Neural crest cell (in vitro differentiated cells): ENCODE data around the gene GALNT8. TPM values are rescaled to one million over a fixed set of nuclear protein-coding genes. Genes with fewer than 3 reads are reported as not detected.

Experiments used
- DNase-seq: peaks from one replicate; pipeline ENCODE4 v3.0.0; 2021; ENCODE audit warnings: low read depth, mixed read lengths, low spot score
- H3K27ac Mint-ChIP-seq: one replicate; pipeline ENCODE4 v1.8.0; 2021; ENCODE audit warnings: mild to moderate bottlenecking, mixed read lengths; ENCODE audit not compliant: unreplicated experiment
- H3K27me3 Mint-ChIP-seq: 2 replicates; pipeline ENCODE4 v1.8.0; 2021; ENCODE audit warnings: low read depth, mild to moderate bottlenecking, mixed read lengths
- H3K36me3 Mint-ChIP-seq: 2 replicates; pipeline ENCODE4 v1.8.0; 2021; ENCODE audit warnings: low read depth, mild to moderate bottlenecking, mixed read lengths
- H3K4me1 Mint-ChIP-seq: 2 replicates; pipeline ENCODE4 v1.8.0; 2021; ENCODE audit warnings: mixed read lengths
- H3K4me3 Mint-ChIP-seq: one replicate; pipeline ENCODE4 v1.8.0; 2021; ENCODE audit warnings: mild to moderate bottlenecking, mixed read lengths
- H3K9me3 Mint-ChIP-seq: 2 replicates; pipeline ENCODE4 v1.8.0; 2021; ENCODE audit warnings: mixed read lengths
- total RNA-seq: library from RNA; stranded (reverse); gene quantifications from 2 replicates; pipeline ENCODE4 v1.2.1, GENCODE V29; 2021
- TF ChIP-seq, protein P1 (sequence below): fragments of 200-600 bp; sonication (generic); conservative IDR thresholded peaks from 2 replicates; pipeline ENCODE4 v1.5.0; 2021; ENCODE audit warnings: antibody characterized with exemption, mild to moderate bottlenecking

GALNT8 gene
- total RNA-seq, 1 donor from 2014 or later = 7.6 TPM

- H3K9me3 Mint-ChIP-seq = no peaks in the 10 kb centered on the region
- peaks cover 23% of the 10 kb centered on the region for H3K4me1 Mint-ChIP-seq
- DNase-seq = no peak
- H3K27ac Mint-ChIP-seq = no peak overlapping the region
- peaks cover 45% of the 10 kb centered on the region for H3K27me3 Mint-ChIP-seq
- TF ChIP-seq, protein P1, sequence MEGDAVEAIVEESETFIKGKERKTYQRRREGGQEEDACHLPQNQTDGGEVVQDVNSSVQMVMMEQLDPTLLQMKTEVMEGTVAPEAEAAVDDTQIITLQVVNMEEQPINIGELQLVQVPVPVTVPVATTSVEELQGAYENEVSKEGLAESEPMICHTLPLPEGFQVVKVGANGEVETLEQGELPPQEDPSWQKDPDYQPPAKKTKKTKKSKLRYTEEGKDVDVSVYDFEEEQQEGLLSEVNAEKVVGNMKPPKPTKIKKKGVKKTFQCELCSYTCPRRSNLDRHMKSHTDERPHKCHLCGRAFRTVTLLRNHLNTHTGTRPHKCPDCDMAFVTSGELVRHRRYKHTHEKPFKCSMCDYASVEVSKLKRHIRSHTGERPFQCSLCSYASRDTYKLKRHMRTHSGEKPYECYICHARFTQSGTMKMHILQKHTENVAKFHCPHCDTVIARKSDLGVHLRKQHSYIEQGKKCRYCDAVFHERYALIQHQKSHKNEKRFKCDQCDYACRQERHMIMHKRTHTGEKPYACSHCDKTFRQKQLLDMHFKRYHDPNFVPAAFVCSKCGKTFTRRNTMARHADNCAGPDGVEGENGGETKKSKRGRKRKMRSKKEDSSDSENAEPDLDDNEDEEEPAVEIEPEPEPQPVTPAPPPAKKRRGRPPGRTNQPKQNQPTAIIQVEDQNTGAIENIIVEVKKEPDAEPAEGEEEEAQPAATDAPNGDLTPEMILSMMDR = no peak
- H3K36me3 Mint-ChIP-seq = peaks cover 21% of the 10 kb centered on the region
- peak overlapping the region; percentile 90 for H3K4me3 Mint-ChIP-seq
Measured at GRCh38 chr12:4807813-4808212, 87.6 kb downstream of the GALNT8 start.

DNA sequence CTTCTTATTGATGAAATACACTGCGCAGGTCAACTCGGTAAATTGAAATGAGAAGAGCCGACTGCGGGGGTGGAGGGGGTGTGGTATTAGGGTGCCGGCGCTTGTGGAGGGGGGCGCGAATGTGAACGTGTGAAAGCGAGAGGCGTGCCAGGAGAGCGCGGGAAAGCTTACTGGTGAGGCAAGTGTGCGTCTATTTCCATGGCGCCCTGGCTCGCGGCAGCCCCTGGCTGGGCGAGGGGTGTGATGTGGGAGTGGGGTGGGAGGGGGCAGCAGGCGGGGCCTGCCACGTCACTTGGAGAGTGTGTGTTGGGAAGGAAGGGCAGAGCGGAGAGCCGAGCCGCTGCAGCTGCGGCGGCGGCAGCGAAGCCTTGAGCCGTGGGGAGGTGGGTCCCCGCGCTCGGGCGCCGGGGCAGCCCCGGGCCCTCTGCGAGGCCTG, 88.8 kb downstream of the GALNT8 start:
- Mint-ChIP-seq H3K27ac (no peak overlapping the region), H3K9me3 (no peaks in the 10 kb centered on the region), H3K27me3 (peaks cover 45% of the 10 kb centered on the region), H3K4me1 (peaks cover 23% of the 10 kb centered on the region), H3K4me3 (peak overlapping the region; percentile 90), H3K36me3 (peaks cover 16% of the 10 kb centered on the region)
- peak; percentile 48 for DNase-seq
- TF ChIP-seq, protein P1 = no peak

DNA sequence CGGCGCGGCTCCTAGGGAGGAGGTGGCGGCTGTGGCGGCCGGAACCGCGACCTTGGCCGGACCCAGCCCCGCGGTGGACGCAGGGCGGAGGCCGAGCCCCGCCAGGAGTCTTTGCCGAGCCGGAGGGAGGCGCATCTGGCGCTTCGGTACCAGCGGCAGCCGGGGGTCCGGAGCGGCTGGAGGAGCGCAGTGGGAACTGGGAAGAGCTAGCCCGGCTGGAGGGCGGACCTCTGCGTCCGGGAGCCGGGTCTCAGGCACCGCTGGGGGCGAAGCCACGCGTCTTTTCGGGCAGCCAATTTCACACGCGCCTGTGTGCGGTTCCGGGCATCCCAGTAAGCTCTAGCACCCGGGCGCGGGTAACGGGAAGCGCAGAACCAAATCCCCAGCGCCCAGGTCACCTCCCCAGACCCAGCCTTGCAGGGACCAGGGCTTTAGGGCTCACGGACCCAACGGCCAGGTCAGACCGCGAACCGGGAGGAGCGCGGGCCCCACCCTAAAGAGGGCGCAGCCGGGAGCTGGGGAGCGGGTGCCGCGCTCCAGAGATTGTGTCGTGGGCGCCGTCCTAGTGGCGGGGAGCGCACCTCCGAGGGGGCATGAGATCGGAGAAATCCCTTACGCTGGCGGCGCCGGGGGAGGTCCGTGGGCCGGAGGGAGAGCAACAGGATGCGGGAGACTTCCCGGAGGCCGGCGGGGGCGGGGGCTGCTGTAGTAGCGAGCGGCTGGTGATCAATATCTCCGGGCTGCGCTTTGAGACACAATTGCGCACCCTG, 89.4 kb downstream of the GALNT8 start:
- DNase-seq = peak; percentile 25
- TF ChIP-seq, protein P1 = peak; percentile 39
- H3K27me3 Mint-ChIP-seq = peaks cover 45% of the 10 kb centered on the region

GRCh38 chr12:4810219-4810671, 90.0 kb downstream of the GALNT8 start:
- Mint-ChIP-seq H3K4me3 (peak overlapping the region; percentile 77), H3K27ac (no peak overlapping the region), H3K36me3 (peaks cover 10% of the 10 kb centered on the region), H3K27me3 (peaks cover 45% of the 10 kb centered on the region), H3K9me3 (no peaks in the 10 kb centered on the region), H3K4me1 (peaks cover 23% of the 10 kb centered on the region)
- TF ChIP-seq, protein P1 = peak; percentile 6
- no peak for DNase-seq

More for the DNA sequence above, 89.4 kb downstream of the GALNT8 start:
- Mint-ChIP-seq H3K4me1 (peaks cover 23% of the 10 kb centered on the region), H3K27ac (no peak overlapping the region), H3K4me3 (peak overlapping the region; percentile 77), H3K36me3 (peaks cover 16% of the 10 kb centered on the region), H3K9me3 (no peaks in the 10 kb centered on the region)

DNA sequence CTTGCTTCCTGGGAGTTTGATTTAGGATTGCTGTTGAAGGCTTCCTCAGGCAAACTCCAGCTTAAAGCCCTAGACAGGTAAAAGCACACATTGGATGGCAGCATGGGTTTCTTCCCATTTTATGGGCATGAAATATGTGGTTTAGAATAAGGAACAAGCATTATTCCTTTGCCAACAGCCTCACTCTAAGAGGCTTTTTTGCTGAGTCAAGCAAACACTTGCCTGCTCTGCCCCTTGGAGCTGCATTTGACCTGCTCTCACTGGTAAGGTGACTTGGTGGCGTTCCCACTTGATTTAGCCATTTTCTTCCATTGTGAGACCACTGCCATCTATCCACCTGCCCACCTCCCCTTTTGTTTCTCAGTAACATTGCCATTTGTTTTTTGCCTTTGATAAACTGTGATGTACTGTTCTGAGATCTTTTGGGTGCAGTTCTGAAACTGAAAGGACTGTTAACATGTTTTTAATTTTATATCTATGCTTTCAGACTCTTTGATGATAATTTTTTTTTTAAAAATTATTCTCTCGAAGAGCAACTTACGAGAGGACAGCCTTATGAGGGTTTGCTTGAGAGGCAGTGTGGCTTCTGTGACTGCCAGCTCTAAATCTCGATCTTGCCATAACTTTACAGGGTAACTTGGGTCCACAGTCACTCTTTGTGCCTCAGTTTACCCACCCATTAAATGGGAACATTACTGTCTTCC, 92.6 kb downstream of the GALNT8 start:
- Mint-ChIP-seq H3K4me1 (peaks cover 28% of the 10 kb centered on the region), H3K36me3 (peaks cover 9% of the 10 kb centered on the region), H3K9me3 (no peaks in the 10 kb centered on the region), H3K4me3 (peak overlapping the region; percentile 66), H3K27ac (no peak overlapping the region), H3K27me3 (peaks cover 33% of the 10 kb centered on the region)
- DNase-seq = no peak
- TF ChIP-seq, protein P1 = no peak
